Measurements from ENCODE around the gene TRPM2.

The TRPM2 gene

DNA sequence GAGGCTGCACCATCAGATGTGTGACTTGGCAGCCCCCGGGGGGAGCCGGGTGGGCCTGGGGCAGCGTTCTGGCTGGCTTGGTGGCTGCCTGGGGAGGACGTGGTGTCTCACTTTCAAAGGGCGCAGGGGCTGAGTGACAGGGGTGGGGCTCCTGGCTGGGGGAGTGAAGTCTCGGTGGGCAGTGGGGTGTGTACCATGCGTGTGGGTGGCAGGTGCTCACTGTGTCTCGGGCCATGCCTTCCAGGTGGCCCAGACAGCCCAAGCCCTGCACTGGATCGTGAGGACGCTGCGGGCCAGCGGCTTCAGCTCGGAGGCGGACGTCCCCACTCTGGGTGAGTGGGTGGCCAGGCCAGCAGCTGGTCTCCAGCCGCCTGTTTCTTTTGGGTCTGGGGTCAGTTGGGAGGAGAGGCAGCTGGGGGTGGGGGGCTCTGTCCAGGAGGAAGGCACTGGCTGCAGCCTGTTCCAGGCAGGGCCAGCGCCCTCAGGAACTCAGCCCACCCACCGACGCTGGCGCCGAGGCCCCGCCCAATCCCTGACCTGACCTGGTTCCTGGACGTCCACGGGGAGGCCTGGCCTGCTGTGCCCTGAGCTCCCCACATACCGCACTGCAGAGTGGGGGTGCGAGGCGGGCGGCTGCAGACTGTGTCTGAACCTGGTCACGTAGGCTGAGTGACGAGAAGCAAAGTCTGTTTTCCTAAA, 71.3 kb downstream of the TRPM2 start:
- in situ Hi-C loops (cut with MboI; ENCODE audit: low sequenced_read_pairs): no loop called here

DNA sequence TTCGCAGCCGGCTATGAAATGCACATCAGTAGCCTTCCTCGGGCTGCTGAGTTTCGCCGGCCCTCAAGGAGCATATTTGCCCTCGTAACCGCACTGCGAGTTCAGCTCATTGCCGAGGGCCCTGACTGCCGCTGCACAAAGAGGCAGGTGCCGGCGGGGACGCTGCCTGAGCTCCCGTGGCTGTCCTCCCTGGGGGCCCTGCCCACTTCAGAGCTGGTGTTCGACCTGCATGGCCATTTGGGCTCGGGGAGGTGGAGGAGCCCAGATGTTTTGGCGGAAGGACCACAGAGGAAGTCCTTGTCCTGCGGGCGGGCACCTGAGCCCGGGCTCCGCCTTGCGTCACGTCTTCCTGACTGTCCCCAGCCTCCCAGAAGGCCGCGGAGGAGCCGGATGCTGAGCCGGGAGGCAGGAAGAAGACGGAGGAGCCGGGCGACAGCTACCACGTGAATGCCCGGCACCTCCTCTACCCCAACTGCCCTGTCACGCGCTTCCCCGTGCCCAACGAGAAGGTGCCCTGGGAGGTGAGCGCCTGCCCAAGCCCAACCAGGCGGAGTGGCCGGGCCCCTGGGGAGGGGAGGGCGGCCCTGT, 72.0 kb downstream of the TRPM2 start:
- in situ Hi-C loops (cut with MboI; ENCODE audit: low sequenced_read_pairs): no loop called here

DNA sequence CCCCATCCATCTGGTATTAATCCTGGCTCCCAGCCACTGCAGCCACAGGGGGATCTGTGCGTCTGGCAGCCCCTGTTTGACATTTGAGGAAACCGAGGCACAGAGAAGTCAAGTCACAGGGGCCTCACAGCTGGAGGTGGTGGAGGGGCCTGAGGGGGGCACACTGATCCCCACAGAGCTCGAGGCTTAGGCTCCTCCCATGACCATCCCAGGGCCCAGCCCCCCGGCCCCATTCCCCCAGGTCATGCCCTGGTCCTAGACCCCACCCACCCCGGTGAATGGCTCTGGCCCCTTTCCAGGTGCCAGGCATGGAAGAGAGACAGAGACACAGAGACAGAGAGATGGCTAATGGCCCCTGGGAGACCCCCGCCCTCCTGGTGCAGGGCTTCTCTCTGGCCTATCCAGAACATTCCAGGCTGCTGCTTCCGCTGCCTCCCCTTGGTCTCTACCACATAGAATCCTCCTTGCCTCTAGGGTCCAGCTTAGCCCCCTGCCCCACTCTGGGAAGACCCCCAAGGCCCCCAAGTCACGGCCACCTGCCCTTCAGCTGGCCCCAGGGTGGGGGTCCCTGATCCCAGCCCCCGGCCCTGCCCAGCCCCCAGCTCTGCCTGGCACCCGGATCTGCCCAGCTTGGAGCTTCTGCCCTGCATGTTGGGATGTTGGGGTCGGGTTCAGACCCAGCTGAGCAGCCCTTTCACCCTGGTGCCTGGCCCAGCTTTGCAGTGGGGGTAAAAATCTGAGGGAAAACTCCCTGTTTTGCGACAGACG, 72.7 kb downstream of the TRPM2 start:
- in situ Hi-C loops (cut with MboI; ENCODE audit: low sequenced_read_pairs): no loop called here

DNA sequence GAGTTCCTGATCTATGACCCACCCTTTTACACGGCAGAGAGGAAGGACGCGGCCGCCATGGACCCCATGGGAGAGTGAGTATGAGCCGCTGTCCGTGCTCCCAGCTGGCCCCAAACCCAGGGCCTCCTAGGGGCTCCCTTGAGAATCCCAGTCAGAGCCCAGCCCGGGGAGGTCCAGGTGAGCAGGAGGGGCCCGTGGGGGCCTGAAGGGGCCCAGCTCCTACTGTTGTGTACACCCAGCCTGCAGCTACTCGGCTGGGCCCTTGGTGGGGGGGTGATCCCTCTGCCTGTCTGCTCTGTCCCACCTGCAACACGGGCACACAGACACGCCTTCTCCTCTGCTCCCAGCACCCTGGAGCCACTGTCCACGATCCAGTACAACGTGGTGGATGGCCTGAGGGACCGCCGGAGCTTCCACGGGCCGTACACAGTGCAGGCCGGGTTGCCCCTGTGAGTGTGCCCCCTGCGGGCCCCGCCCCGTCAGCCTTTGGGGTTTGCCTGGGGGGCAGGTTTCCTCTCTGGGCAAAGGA, 73.3 kb downstream of the TRPM2 start:
- in situ Hi-C loops (cut with MboI; ENCODE audit: low sequenced_read_pairs): no loop called here

DNA sequence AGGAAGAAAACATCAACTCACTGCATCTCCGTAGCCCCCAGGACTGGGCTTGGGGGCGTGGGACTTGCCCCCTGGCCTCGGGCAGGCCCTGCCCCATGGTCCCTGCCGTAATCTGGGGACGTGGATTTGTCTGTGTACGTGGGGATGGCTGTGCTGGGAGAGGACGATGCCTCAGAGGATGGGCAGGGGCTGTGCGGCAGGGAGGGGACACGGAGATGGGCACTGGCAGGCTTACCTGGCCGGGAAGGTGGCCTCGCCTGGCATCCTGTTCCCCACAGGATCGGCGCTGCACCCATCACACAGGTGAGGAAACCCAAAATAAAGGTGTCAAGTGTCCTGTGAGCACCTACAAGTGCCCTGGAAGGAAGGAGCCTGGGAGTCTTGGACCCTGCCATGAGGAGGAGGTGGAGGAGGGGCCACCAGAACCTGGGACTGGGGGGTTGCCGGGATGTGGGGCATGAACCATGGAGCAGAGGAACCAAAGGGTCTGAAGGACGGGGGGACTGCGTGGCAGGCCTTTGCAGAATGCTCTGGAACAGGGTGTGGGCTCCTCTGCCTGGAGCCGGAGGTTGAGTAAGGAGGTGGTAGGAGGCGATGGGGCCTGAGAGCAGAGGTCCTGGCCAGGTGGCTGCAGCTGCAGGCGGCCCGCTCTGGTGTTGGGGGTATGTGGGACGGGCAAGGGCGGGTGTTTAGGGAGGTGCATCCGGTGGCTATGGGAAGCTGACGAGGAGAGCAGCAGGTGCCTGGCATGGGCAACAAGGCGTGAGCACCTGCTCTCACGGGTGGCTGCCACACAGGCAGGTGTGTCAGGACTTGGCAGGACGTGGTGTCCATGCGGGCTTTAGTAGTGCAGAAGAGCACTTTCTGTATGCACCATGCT, 74.1 kb downstream of the TRPM2 start:
- in situ Hi-C loops (cut with MboI; ENCODE audit: low sequenced_read_pairs): no loop called here

DNA sequence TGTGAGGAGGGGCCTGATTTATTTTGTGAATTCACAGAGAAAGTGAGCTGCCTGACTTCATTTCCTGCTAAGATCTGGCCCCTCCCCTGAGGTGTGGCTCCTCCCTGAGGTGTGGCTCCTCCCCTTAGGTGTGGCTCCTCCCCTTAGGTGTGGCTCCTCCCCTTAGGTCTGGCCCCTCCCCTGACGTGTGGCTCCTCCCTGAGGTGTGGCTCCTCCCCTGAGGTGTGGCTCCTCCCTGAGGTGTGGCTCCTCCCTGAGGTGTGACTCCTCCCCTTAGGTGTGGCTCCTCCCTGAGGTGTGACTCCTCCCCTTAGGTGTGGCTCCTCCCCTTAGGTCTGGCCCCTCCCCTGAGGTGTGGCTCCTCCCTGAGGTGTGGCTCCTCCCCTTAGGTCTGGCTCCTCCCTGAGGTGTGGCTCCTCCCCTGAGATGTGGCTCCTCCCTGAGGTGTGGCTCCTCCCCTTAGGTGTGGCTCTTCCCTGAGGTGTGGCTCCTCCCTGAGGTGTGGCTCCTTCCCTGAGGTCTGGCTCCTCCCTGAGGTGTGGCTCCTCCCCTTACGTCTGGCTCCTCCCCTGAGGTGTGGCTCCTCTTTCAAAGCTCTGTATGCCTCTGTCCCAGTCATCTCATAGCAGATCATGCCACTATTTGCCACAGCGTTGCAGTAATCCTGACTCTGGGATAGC, 75.0 kb downstream of the TRPM2 start:
- in situ Hi-C loops (cut with MboI; ENCODE audit: low sequenced_read_pairs): no loop called here

DNA sequence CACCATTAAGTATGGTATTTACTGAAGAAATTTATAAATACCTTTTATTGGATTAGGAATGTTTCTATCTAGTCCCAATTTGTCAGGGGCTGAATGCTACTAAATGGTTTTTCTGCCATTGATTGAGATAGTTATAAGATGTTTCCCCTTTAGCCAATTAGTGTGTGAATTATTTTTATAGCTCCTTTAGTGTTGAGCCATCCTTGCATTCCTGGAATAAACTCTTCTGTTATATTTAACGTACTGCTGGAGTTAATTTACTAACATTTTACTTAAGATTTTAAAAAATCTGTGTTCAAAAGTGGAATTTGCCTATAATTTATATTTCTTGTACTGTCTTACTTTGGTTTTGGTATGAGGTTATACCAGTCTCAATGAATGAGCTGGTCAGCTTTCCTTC, 76.5 kb downstream of the TRPM2 start:
- in situ Hi-C loops (cut with MboI; ENCODE audit: low sequenced_read_pairs): no loop called here

DNA sequence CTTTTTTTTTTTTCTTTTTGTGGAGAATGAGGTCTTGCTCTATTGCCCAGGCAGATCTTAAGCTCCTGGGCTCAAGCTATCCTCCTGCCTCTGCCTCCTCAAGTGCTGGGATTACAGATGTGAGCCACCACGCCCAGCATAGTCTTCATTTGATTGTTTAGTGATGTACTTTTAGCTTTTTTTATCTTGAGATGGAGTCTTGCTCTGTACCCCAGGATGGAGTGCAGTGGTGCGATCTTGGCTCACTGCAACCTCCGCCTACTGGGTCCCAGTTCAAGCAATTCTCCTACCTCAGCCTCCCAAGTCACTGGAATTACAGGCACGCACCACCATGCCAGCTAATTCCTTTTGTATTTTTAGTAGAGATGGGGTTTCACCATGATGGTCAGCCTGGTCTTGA, 77.9 kb downstream of the TRPM2 start:
- in situ Hi-C loops (cut with MboI; ENCODE audit: low sequenced_read_pairs): no loop called here

DNA sequence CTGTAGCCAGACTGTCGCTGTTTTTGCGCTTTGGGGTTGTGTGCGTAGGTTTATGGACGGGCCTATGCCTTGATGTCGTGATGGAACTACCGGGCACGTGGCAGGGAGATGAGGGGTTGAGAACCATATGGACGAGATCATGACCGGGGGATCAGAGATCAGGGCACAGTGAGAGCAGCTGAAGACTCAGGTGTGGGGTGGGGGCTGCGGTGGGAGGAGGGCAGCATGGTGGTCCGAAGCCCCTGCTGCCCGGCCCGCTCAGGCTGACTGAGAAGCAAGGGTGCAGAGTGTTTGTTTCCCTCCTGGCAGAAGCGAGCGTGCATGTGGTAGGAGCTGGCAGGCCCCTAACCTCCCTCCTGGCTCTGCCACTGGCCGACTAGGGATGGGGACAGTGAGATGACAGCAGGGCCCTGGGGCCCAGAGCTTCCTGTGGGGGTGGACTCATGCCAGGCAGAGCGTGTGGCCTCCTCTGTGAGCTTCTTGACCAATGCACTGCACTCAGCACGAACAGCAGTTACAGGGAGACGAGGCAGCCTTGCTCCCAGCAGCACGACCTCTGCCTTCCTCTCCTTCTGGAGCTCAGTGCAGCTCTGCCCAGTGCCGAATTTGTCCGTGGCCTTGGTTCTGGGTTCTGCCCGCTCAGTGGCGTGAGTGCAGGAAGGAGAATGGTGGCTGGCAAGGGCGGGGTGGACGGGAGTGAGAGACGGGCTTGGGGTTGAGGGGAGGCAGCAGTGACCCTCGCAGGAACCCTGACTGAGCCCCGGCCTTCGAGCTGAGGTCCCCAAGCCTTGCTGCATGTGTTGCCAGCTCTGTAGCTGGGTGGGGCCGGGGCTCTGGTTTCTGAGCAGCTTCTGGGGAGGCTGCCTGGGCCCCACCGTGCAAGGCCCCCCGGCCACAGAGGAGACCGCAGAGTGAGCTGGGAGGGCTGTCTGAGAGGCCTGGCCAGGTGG, 79.7 kb downstream of the TRPM2 start:
- in situ Hi-C loops (cut with MboI; ENCODE audit: low sequenced_read_pairs): no loop called here

DNA sequence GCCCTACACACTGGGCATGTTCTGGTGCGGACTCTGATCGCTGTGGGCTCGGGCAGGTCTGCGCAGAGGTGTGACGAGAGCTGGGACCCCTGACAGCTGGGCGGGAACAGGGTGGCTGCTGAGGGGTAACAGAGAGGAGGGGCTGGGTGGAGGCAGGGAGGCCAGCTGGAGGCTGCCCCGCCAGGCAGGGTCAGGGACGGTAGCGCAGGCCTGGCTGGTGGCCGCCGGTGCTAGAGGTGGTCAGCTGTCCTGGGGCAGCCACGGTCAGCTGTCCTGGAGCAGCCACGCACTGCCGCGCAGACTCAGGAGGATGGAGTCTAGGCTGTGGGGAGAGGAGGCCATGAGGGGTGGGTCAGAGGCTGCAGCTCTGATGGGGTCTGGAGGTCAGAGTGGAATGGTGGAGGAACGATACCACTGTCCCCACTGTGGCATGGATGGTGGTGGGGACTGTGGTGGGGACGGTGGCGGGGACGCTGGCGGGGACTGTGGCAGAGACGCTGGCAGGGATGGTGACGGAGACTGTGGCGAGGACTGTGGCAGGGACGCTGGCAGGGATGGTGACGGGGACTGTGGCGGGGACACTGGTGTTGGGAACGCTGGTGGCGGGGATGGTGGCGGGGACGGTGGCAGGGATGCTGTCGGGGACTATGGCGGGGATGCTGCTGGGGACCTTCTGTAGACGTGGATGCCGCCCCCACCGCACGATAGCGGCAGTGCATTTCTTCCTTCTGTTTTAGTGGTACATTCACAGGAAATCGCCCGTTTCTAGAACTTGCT, 80.6 kb downstream of the TRPM2 start:
- in situ Hi-C loops (cut with MboI; ENCODE audit: low sequenced_read_pairs): no loop called here

DNA sequence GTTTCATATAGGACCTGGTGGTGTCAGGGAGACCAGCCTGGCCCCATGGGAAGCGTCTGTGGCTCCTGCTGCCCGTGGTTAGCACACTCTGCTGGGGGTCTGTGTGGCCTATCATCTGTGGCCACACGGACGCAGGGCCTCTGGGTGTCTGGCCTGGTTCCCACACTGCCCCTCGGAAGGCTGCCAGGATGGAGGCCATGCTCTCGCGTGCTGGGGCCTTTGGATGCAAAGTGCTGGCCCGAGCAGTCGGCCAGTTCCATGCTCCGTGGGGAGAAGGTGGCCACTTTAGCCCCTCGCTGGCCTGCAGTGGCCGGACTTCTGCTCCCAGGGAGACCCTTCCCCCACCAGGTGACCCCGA, 81.1 kb downstream of the TRPM2 start:
- in situ Hi-C loops (cut with MboI; ENCODE audit: low sequenced_read_pairs): no loop called here

DNA sequence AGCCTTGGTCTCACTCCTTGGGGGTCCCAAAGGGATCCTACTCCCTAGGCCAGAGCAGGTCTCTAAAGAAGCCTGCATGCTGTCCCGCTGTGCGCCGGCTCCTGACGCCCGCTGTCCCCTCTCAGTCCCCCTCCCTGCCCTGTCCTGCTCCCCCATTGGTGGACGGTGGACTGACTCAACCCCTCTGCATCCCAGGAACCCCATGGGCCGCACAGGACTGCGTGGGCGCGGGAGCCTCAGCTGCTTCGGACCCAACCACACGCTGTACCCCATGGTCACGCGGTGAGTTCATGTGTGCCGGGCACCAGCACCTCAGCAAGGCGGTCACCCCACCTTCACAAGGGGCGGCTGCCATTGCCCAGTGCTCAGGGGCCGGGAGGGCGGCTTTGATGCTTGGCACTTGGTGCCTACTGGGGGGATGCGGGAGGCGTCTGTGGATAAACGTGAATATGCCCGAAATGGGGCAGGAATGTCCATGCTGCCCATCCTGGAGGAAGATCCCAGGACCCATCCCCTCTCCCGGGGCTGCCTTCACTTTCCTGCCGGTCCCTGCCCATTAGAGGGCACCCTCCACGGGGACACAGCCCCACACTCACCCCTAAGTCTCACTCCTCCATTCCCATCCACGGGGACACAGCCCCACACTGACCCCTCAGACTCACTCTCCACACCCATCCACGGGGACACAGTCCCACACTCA, 81.7 kb downstream of the TRPM2 start:
- in situ Hi-C loops (cut with MboI; ENCODE audit: low sequenced_read_pairs): no loop called here

DNA sequence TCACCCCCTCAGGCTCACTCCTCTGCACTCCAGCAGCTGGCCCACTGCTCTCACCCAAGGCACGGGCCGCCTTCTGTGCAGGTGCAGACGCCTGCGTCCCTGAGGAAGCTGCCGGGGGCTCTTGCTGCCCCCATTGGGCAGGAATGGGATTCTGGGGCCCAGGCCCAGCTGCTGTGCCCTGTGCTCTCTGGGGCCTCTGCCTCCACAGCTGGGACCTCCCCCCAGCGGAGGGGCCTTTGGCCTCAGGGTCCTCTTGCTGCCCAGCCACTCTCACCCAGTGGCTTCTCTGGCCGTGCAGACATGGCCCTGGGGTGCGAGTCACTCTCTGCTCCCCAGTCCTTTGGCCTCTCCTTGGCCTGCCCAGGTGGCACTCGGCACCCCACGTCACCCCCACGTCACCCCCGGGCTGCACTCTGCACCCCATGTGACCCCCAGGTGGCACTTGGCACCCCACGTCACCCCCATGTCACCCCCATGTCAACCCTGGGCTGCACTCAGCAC, 82.7 kb downstream of the TRPM2 start:
- in situ Hi-C loops (cut with MboI; ENCODE audit: low sequenced_read_pairs): no loop called here

DNA sequence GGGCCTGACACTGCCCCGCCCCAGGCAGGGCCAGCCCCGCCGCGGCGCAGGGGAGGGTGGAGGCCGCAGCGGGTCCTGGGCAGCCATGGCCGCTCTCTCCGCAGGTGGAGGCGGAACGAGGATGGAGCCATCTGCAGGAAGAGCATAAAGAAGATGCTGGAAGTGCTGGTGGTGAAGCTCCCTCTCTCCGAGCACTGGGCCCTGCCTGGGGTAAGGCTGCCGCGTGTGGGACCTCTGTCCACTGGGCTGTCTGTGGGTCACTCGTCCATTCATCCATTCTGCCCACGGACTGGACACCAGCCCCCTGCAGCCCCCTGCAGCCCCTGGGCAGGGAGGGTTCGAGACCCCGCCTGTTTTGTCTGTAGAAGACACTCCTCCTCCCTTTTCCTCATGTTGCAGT, 83.5 kb downstream of the TRPM2 start:
- in situ Hi-C loops (cut with MboI; ENCODE audit: low sequenced_read_pairs): no loop called here

DNA sequence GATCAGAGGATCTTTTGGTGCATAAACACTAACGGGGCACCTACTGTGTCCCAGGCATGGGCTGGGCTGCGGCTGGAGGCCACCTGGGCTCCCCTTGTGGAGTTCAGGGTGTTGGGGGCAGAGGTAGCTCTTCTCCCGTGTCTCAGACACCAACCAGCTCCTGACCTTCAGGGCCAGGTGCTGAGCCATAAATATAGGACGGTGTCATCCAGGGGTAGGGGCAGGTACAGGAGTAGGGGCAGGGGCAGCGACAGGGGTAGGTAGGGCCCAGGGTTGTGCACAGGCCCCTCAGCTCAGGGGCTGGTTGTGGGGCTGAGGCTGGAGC, 83.9 kb downstream of the TRPM2 start:
- in situ Hi-C loops (cut with MboI; ENCODE audit: low sequenced_read_pairs): no loop called here

DNA sequence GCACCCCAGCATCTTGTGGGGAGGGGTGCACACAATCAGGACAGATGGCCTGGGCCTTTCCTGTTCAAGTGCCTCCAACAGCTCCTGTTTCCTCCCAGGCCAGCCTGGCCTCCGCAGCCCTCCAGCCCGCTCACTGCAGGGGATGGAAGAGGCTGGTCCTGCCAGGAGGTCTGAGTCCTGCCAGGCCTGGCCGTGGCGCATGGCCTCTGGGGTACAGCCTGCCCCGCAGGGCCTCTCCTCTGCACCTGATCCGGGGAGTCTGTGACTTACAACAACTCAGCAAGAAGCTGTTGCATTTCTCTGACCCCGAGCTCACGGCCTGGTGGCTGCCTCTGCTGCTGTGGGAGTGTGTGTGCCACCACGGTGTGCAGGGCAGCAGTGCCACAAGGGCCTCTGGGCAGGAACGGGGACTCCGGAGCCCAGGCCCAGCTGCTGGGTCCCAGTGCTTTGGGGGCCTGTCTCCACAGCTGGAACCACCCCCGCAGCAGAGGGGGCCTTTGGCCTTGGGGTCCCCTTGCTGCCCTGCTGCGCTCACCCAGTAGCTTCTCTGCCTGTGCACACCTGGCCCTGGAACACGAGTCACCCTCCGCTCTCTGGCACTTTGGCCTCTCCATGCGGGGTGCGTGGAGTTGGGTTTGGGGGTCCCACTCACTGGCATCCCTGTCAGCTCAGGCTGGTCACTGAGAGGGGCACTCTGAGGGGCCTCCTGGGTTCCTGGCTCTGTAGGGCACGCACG, 84.4 kb downstream of the TRPM2 start:
- in situ Hi-C loops (cut with MboI; ENCODE audit: low sequenced_read_pairs): no loop called here

DNA sequence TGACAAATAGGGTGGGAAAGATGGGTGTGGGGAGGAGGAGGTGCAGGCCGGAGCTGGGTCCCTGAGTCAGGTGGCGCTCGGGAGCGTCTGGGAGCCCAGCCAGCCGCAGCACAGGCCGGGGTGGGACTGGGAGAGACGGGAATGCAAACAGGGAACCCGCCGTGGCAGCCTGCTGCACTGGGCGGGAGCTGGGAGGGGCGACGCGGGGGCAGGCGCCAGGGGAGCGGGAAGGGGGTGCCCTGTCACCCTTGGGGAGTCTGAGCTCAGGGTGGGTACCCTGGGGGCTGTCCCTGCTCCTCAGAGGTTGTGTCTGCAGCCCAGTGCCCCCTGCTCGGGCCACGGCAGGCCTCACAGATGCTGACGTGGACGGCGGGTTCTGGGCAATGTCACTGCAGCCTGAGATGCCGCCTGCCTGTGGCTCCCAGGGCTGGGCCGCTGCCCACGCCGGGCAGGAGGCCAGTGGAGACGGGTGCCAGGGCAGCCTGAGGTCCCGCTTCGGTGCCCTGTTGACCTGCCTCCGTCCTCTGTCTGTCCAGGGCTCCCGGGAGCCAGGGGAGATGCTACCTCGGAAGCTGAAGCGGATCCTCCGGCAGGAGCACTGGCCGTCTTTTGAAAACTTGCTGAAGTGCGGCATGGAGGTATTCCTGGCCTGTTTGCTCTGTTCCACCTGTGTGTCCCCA, 85.2 kb downstream of the TRPM2 start:
- in situ Hi-C loops (cut with MboI; ENCODE audit: low sequenced_read_pairs): no loop called here

Data from HL-60/S4 (cell line).